ENCODE results near the gene ZFC3H1.

- TF ChIP-seq ARNTL (CRISPR knock-in tag; IDR thresholded peaks at IDR 0.05; ENCODE audit: borderline replicate concordance, low read depth): no peak
- TF ChIP-seq RARB (CRISPR knock-in tag; IDR thresholded peaks at IDR 0.05): no peak
- no peak for TF ChIP-seq ZC3H10 (CRISPR knock-in tag; IDR thresholded peaks at IDR 0.05)
- no peak for TF ChIP-seq CREB5 (CRISPR knock-in tag; IDR thresholded peaks at IDR 0.05; ENCODE audit: low read depth)
- no peak for TF ChIP-seq ZFP30 (CRISPR knock-in tag; IDR thresholded peaks at IDR 0.05)
- no peak for TF ChIP-seq ZNF565 (CRISPR knock-in tag; conservative IDR thresholded peaks at IDR 0.05; ENCODE audit: low read depth)
- TF ChIP-seq, protein P1, sequence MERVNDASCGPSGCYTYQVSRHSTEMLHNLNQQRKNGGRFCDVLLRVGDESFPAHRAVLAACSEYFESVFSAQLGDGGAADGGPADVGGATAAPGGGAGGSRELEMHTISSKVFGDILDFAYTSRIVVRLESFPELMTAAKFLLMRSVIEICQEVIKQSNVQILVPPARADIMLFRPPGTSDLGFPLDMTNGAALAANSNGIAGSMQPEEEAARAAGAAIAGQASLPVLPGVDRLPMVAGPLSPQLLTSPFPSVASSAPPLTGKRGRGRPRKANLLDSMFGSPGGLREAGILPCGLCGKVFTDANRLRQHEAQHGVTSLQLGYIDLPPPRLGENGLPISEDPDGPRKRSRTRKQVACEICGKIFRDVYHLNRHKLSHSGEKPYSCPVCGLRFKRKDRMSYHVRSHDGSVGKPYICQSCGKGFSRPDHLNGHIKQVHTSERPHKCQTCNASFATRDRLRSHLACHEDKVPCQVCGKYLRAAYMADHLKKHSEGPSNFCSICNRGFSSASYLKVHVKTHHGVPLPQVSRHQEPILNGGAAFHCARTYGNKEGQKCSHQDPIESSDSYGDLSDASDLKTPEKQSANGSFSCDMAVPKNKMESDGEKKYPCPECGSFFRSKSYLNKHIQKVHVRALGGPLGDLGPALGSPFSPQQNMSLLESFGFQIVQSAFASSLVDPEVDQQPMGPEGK (CRISPR knock-in tag; IDR thresholded peaks at IDR 0.05; ENCODE audit: borderline replicate concordance): no peak
Measured at GRCh38 chr12:71655495-71655894, 8.2 kb downstream of the ZFC3H1 start.

All from SK-N-SH treated with all-trans-retinoic acid at 6 μM for 48 hours (cell line).